ENCODE measurements around the gene KRTAP5-4.

DNA sequence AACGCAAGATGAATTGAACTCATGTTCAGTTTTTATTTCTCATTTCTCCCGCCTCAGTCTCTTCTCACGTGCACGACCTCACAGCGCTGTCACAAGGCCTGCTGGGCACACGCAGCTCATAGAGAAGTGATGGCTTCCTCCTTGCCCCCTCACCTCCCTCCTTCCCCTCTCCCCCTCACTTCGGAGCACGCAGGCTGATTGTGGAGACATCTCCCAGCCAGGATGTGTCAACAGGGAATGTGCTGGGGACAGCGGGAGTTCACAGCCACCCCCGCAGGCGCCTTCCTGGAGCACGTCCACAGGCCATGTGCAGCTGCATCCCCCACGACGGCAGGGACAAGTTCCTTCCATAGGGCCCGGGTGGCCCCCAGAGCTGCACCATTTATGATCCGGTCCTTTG, 46.0 kb upstream of the KRTAP5-4 start:
- TF ChIP-seq, protein P1, sequence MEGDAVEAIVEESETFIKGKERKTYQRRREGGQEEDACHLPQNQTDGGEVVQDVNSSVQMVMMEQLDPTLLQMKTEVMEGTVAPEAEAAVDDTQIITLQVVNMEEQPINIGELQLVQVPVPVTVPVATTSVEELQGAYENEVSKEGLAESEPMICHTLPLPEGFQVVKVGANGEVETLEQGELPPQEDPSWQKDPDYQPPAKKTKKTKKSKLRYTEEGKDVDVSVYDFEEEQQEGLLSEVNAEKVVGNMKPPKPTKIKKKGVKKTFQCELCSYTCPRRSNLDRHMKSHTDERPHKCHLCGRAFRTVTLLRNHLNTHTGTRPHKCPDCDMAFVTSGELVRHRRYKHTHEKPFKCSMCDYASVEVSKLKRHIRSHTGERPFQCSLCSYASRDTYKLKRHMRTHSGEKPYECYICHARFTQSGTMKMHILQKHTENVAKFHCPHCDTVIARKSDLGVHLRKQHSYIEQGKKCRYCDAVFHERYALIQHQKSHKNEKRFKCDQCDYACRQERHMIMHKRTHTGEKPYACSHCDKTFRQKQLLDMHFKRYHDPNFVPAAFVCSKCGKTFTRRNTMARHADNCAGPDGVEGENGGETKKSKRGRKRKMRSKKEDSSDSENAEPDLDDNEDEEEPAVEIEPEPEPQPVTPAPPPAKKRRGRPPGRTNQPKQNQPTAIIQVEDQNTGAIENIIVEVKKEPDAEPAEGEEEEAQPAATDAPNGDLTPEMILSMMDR (IDR thresholded peaks at IDR 0.05) = no peak
- no peak for TF ChIP-seq ZFX (IDR thresholded peaks at IDR 0.05; ENCODE audit: borderline replicate concordance)
